HepG2 (cell line): ENCODE results near the gene NID1. TPM values are rescaled to one million over a fixed set of nuclear protein-coding genes. Genes with fewer than 3 reads are reported as not detected.

Source experiments
- ATF6 ChIP-seq: sonication (generic); formaldehyde crosslinking; conservative IDR thresholded peaks from 2 replicates; pipeline ENCODE4 v1.4.0; 2020; ENCODE audit warnings: missing genetic modification reagents
- DZIP1 ChIP-seq: sonication (generic); formaldehyde crosslinking; IDR thresholded peaks from 2 replicates; pipeline ENCODE4 v1.5.0; 2020; ENCODE audit warnings: mild to moderate bottlenecking, missing genetic modification reagents
- EHMT2 ChIP-seq: fragments of 200-600 bp; sonication (generic); IDR thresholded peaks from 2 replicates; pipeline ENCODE4 v1.7.0; 2017; ENCODE audit warnings: antibody characterized with exemption, low read depth, low read length, borderline replicate concordance
- FOXO1 ChIP-seq: sonication (generic); formaldehyde crosslinking; IDR thresholded peaks from 2 replicates; pipeline ENCODE4 v1.4.0; 2020; ENCODE audit warnings: missing genetic modification reagents
- FOXP4 ChIP-seq: sonication (generic); formaldehyde crosslinking; IDR thresholded peaks from 2 replicates; pipeline ENCODE4 v1.4.0; 2020; ENCODE audit warnings: missing genetic modification reagents
- KLF11 ChIP-seq: IDR thresholded peaks from 2 replicates; pipeline ENCODE4 v1.6.1; 2016; ENCODE audit warnings: missing compliant biosample characterization
- KMT2B ChIP-seq: IDR thresholded peaks from 2 replicates; pipeline ENCODE4 v1.6.1; 2016; ENCODE audit warnings: missing genetic modification reagents, missing compliant biosample characterization
- MTA1 ChIP-seq: sonication (generic); formaldehyde crosslinking; IDR thresholded peaks from 2 replicates; pipeline ENCODE4 v1.4.0; 2020; ENCODE audit warnings: missing genetic modification reagents, mild to moderate bottlenecking, borderline replicate concordance
- MZF1 ChIP-seq: sonication (generic); formaldehyde crosslinking; IDR thresholded peaks from 2 replicates; pipeline ENCODE4 v1.8.1; 2023; ENCODE audit warnings: mild to moderate bottlenecking, missing genetic modification reagents, borderline replicate concordance
- SNRNP70 ChIP-seq: fragments of 200-400 bp; formaldehyde crosslinking; IDR thresholded peaks from 2 replicates; pipeline ENCODE4 v1.6.1; 2017; ENCODE audit warnings: mild to moderate bottlenecking, low read depth, low read length, moderate library complexity
- TCF7 ChIP-seq: sonication (generic); IDR thresholded peaks from 2 replicates; pipeline ENCODE4 v1.6.1; 2016; ENCODE audit warnings: antibody characterized with exemption, low read depth
- ZBTB4 ChIP-seq: sonication (generic); formaldehyde crosslinking; IDR thresholded peaks from 2 replicates; pipeline ENCODE4 v1.4.0; 2020; ENCODE audit warnings: missing genetic modification reagents, mild to moderate bottlenecking, borderline replicate concordance
- ZNF512B ChIP-seq: sonication (generic); formaldehyde crosslinking; IDR thresholded peaks from 2 replicates; pipeline ENCODE4 v1.5.1; 2020; ENCODE audit warnings: missing genetic modification reagents, mild to moderate bottlenecking, borderline replicate concordance
- ZNF768 ChIP-seq: sonication (generic); formaldehyde crosslinking; IDR thresholded peaks from 2 replicates; pipeline ENCODE4 v1.4.0; 2020; ENCODE audit warnings: missing genetic modification reagents
- ZSCAN30 ChIP-seq: sonication (generic); formaldehyde crosslinking; IDR thresholded peaks from 2 replicates; pipeline ENCODE4 v1.5.0; 2020; ENCODE audit warnings: mild to moderate bottlenecking, missing genetic modification reagents
- polyA plus RNA-seq, 8 experiments: library from polyadenylated mRNA; depleted of rRNA in 3 of 8; stranded (reverse) in 7 of 8; unstranded in 1 of 8; fragments of >200 nt; fragmentation: Illumina TruSeq in 4 of 8; extraction: Trizol in 4 of 8; gene quantifications; 2 replicates each; pipeline versions ENCODE4 v1.2.1 to v1.2.3, GENCODE V29; 2011 to 2016; ENCODE audit warnings: low read depth in 4 of 8, missing spikeins in 1 of 8, mixed read lengths in 1 of 8; ENCODE audit not compliant: insufficient read depth in 1 of 8
- total RNA-seq, 5 experiments: library from RNA; depleted of rRNA; stranded (reverse); fragments of >200 nt; fragmentation: Illumina TruSeq; extraction: Trizol; gene quantifications; 2 replicates each; pipeline ENCODE4 v1.2.3, GENCODE V29; 2016; ENCODE audit warnings: low read depth in 1 of 5

The NID1 gene
- total and polyA plus RNA-seq, 2 of the 13 experiments (the other 11 are each of a cell fraction or from before 2014, with no cell fraction given) = 50.2 to 56.1 TPM

- TF ChIP-seq MTA1 (CRISPR knock-in tag) (peak; percentile 95), ATF6 (CRISPR knock-in tag) (no peak; the same call in 1 of the 2 replicates), EHMT2 (peak; percentile 54; the same call in 1 of the 2 replicates), DZIP1 (CRISPR knock-in tag) (peak; percentile 76), TCF7 (no peak), SNRNP70 (no peak), FOXO1 (CRISPR knock-in tag) (peak; percentile 59; the same call in 1 of the 2 replicates), ZNF512B (CRISPR knock-in tag) (no peak), ZBTB4 (peak; percentile 65; the same call in 1 of the 2 replicates), FOXP4 (CRISPR knock-in tag) (peak; percentile 83), KMT2B (CRISPR knock-in tag) (peak; percentile 87), KLF11 (CRISPR knock-in tag) (peak; percentile 91; the same call in 1 of the 2 replicates), MZF1 (CRISPR knock-in tag) (no peak), ZNF768 (CRISPR knock-in tag) (peak; percentile 8), ZSCAN30 (CRISPR knock-in tag) (peak; percentile 70; the same call in 1 of the 2 replicates)
These were observed 794 bp downstream of the NID1 start (continued) for GRCh38 chr1:236063919-236064673.
